Stimulated activated naive CD4-positive, alpha-beta T cell (primary cell): ENCODE data around the gene PRAC1.

Experiments
- DNase-seq, 6 experiments: peaks; one replicate each; lab custom pipeline; 2025; lab: John Stamatoyannopoulos, UW

PRAC1 gene

DNA sequence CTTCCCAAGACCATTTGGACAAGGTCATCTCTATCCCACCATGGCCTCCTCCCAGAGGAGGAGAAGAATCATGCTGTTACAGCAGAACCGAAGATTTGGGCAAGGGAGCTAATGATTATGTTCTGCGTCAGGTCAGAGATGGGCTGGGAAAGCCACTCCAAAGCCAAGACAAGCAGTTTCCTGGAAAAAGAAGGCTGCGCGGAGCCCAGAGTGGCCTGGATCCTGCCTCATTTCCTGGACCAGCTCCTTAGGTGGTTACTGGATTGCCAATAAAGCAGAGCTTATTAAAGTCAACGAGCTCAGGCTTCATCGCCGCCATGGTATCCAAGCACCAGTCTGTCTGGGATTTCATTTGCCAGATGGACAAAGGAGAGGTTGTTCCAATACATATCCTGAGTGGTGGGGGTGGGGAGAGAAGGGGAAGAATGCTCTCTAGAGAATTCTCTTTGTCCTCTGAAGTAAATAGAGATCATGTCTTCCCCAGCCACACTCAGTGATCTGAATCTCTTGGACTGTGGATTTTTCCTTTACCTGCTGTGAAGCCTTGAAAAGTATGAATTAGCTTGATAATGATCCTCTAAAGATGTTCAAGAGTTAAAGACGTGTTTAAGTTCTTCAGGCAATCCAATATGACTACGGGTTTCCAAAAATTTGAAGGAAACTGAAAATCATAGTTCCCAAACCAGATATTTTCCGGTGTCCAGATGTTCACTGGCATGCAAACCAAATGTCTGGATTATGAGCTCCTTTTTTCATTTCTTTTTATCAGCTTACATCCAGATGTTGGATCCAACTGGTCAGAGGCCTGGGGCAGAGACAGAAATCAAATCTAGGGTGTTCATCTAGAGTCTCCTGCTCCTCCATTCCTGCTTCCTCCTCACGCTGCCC, 17.7 kb downstream of the PRAC1 start:
- no peak for DNase-seq

DNA sequence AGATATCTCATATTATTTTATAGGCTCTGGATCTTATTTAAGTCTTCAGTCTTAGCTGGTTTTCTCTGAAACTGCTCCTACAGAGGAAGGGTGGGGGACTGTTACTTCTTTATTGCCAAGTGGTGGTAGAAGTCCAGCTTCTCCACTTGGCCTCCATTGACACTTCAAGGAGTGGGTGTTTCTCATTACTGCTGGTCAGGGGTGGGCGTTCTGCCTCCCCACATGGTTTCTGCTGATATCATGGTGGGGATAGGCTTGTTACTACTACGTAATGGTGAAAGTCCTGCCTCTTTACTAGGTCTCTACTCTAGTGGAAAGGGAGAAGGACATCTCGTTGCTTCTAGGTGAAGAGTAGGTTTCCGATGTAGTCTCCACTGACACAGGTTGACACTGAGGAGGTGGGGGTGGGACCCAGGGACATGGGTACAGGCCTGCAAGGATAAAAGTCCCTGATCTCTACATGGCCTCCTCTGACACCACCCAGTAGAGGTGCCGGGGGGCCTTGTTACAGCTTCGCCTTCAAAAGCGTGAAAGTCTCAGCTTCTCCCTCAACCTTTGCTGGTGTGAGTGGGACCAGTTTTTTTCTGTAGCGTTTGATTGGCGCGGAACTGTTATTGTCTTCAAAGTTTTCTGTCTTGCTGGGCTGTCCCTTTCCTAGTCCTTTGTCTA, 20.3 kb downstream of the PRAC1 start:
- no peak for DNase-seq

DNA sequence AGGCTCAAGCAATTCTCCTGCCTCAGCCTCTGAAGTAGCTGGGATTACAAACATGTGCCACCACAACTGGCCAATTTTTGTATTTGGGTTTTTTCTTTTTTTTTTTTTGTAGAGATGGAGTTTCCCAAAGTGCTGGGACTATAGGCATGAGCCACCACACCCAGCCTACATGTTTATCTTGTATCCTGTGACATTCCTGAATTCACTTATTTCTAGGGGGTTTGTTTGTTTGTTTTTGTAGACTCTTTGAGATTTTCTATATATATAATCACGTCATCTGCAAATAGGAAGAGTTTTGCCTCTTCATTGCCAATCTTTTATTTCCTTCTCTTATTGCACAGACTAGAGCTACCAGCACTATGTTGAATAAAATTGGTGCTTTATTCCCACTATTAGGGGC, 29.1 kb downstream of the PRAC1 start:
- DNase-seq, result no peak

GRCh38 chr17:48692049-48692448, 30.3 kb downstream of the PRAC1 start:
- no peak for DNase-seq

DNA sequence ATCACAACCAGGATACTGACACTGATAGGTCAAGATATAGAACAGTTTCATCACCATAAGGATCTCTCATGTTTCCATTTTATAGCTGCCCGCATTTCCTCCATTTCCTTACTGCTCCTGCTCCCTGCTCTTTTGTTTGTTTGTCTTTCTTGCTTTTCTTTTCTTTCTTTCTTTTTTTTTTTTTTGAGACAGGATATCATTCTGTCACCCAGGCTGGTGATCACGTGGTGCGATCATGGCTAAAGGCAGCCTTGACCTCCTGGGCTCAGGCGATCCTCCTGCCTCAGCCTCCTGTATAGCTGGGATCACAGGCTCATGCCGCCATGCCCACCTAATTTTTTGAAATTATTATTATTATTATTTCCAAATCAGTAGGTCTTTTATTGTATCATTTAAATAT, 31.7 kb downstream of the PRAC1 start:
- DNase-seq, result no peak

GRCh38 chr17:48681609-48682008, 40.7 kb downstream of the PRAC1 start:
- no peak for DNase-seq

DNA sequence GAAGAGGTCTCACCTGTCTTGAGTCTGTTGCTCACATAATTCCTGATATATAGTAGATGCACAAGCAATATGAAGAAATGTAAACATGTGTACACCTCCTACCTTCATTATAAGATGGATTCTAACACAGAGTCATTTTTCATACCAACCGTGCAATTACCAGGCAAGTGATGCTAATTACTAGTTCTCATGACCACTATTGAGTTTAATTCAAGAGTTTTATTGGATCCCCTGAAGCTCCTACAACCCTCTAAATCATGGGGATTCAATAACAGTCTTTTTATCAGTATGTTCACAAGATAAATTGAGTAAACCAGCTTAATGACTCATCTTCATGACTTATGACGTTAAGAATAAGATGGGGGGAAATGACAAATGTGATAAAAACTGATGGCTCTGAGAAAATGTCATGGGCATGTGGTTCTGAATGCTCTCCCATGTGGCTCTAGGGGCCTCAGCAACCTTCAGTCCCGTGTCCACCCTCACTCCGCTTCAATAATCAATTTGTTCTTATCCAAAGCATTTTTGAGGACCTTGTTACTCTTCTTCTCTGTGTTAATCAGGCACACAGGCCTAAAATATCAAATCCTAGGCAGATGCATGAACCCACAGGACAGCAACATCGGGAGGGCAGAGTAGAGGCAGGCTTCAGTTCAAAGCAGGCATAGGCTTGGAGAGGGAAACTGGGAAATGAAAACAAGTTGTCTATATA, 42.8 kb downstream of the PRAC1 start:
- DNase-seq, result no peak

DNA sequence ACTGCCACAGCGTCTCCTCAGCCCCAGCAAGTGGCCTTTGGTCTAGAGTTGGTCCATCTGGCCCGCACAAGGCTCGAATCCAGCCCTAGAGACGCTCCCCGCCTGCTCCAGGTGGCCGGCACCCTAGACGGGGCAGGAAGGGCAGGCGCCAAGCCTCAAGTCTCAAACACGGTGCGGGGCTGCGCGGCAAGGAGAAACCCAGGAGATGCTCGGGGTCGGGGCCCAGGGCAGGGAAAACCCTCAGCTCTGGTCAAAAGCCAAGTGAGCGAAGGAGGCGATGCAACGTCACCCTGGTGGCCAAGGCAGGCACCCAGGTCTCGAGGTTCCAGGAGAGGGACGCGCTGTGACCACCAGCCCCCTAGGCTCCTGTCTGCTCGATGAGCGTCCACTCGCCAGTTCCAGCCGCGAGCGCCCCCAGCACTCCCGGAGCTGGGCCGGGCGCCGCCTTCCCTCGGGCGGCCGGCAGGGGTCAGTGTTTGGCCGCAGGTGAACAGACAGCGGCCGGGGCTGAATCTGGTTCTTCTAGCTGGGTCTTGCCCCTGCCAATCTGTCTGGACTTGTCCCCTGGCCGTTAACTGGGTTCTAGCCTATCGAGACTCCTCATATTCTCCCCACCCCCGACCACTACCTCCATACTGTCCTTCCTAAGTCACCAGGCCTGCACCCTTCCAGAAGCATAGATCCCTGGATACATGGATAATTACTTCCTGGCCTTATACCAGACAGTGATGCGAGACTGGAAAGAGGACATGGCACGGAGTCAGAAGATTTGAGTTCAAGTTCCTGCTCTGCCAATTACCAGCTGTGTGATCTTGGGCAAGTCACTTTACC, 44.0 kb downstream of the PRAC1 start:
- DNase-seq, result peak; percentile 16 to 72 (median 52)

GRCh38 chr17:48676963-48677558, 45.3 kb downstream of the PRAC1 start:
- no peak for DNase-seq

DNA sequence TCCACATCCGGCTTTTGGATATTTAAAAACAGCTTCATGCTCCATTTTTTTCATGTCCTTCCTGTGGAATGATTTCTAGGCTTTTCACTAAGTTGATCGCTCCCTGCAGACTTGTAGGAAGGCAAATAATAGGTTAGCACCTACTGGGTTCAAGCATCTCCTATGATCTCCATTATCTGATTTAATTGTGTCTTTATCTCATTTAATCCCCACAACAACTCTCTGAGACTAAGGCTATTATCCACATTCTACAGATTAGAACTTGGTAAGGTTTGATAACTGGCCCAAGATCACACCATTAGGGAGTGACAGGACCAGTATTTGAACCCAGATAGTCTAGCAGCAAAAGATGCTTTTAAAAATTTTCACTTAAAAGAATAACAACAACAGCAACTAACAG, 50.0 kb downstream of the PRAC1 start:
- no peak for DNase-seq
